Neutrophil (primary cell): Measurements from ENCODE around the gene KCNJ18.
"Not testable (repeated sequence)": the region's sequence is repeated elsewhere in the genome, so short reads cannot be mapped to it uniquely, and the experiment has no call there.

Experiments
- H3K27ac ChIP-seq: fragments of 200-600 bp; sonication (generic); 2 replicates; pipeline ENCODE4 v1.5.1; 2016; ENCODE audit warnings: mild to moderate bottlenecking, moderate library complexity
- H3K27me3 ChIP-seq: fragments of 200-600 bp; sonication (generic); 2 replicates; pipeline ENCODE4 v1.6.0; 2016; ENCODE audit warnings: mild to moderate bottlenecking
- H3K36me3 ChIP-seq: fragments of 200-600 bp; sonication (generic); 2 replicates; pipeline ENCODE4 v1.5.1; 2017
- H3K4me1 ChIP-seq, 2 experiments: fragments of 200-600 bp in 1 of 2; sonication (generic) in 1 of 2; 1 replicate in 1 of 2; 2 replicates in 1 of 2; pipeline versions ENCODE4 v1.5.1 to v1.6.1; 2013 to 2016; ENCODE audit warnings: low read depth in 1 of 2, low read length in 1 of 2, mild to moderate bottlenecking in 1 of 2, moderate library complexity in 1 of 2; ENCODE audit not compliant: control insufficient read depth in 1 of 2, insufficient read depth in 1 of 2
- H3K4me3 ChIP-seq, 2 experiments: fragments of 200-600 bp in 1 of 2; sonication (generic) in 1 of 2; 1 replicate in 1 of 2; 2 replicates in 1 of 2; pipeline ENCODE4 v1.5.1; 2013 to 2016; ENCODE audit warnings: low read depth in 1 of 2, low read length in 1 of 2, mild to moderate bottlenecking in 1 of 2, moderate library complexity in 1 of 2
- H3K9me3 ChIP-seq: fragments of 200-600 bp; sonication (generic); 2 replicates; pipeline ENCODE4 v1.5.1; 2016
- TF ChIP-seq, protein P1 (sequence below): fragments of 200-600 bp; sonication (generic); IDR thresholded peaks from 2 replicates; pipeline ENCODE4 v1.5.1; 2016; ENCODE audit warnings: antibody characterized with exemption

The KCNJ18 gene

GRCh38 chr17:21667413-21668117 is 24.8 kb upstream of the KCNJ18 start:
- not testable (repeated sequence) for H3K9me3 ChIP-seq, H3K27me3 ChIP-seq, H3K36me3 ChIP-seq, H3K4me3 ChIP-seq, H3K4me1 ChIP-seq, H3K27ac ChIP-seq

DNA sequence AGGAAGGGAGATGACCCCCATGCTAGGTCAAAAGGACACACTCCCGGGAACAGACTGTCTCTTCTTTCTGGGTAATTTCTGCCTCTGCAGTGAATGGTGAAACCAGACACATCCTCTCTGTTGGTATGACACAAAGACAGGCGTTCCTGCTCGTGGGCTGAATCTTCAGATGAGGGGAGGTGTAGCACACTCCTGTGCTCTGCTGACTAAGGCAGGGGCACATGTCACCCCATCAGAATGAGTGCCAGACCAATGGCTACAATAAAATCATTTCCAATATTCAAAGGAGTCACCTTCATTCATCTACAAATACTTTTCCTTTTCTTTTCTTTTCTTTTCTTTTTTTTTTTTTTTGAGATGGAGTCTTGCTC is 24.2 kb upstream of the KCNJ18 start:
- not testable (repeated sequence) for H3K36me3 ChIP-seq, H3K4me3 ChIP-seq, H3K4me1 ChIP-seq, H3K9me3 ChIP-seq, H3K27ac ChIP-seq, H3K27me3 ChIP-seq

DNA sequence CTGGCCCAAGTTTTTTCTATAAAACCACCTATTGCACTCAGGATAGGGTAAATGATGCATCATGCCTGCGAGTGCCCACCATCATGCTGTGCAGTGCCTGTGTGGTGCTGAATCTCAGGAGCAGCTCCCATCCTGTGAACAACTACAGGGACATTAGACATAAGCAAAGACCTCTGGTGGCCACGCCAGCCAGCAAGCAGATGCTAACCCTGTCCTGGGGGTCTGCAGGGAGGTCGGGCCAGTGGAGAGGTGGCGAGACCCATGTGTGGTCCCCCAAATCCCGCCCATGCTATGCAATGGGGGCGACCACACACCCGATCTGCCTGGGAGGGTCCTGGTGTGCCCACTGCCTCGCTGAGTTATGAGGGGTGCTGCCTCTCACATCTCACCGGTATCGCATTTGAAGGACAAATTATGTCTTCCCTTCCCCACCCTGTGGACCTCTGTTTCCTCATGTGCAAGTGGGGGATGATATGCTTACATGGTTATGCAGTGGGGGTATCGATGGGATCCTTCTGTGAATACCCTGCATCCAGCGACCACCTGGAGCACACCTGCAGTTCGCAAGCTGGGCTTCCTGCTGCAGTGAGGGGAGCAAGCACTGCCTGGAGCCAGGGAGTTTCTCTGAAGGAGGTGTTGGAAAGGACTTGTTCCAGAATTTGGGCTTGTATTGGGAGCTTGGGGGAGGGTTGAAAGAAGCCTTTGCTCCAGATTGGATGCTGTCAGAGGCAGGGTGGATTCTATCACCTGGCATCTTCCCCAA is 23.4 kb upstream of the KCNJ18 start:
- not testable (repeated sequence) for H3K4me3 ChIP-seq, H3K9me3 ChIP-seq, H3K27ac ChIP-seq, H3K4me1 ChIP-seq, H3K36me3 ChIP-seq, H3K27me3 ChIP-seq

DNA sequence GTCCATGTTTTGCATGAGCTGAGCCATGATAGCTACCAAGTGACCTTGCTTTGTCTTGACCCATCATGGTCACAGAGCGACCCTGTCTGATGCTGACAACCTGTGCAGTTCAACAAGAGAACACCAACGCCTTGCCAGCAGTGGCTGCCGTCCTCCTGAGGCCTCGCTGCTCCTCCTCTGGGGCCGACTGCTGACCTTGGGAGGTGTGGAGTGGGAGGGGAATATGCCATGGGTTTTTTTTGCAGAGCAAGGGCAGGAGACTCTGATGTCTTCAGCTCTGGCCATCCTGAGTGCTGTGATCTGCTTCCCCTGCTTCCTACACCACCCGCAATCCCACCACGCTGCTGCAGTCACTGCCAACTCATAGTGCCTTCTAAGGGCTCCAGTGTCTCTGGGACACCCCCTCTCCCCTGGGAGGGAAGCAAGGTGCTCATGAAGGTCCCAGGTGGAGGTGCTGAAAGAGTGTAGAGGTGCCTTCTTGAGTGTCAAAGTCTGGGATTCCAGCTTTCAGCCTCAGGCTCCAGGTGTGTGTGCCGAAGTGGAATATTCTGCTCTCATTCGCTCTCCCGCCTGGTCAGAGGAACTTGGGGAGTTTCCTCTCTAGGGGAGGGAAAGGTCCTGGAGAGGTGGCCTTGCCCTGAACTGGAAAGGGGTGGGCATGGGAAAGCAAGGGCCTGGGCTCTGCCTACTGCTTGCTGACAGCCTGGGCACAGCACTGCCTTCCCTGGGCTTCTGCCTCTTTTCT is 22.5 kb upstream of the KCNJ18 start:
- H3K27ac ChIP-seq, H3K27me3 ChIP-seq, H3K4me1 ChIP-seq, H3K4me3 ChIP-seq, H3K36me3 ChIP-seq, H3K9me3 ChIP-seq: not testable (repeated sequence)

- H3K36me3 ChIP-seq, H3K27ac ChIP-seq, H3K9me3 ChIP-seq, H3K27me3 ChIP-seq, H3K4me3 ChIP-seq, H3K4me1 ChIP-seq: not testable (repeated sequence)
Measured at GRCh38 chr17:21670361-21671155, 21.8 kb upstream of the KCNJ18 start.

DNA sequence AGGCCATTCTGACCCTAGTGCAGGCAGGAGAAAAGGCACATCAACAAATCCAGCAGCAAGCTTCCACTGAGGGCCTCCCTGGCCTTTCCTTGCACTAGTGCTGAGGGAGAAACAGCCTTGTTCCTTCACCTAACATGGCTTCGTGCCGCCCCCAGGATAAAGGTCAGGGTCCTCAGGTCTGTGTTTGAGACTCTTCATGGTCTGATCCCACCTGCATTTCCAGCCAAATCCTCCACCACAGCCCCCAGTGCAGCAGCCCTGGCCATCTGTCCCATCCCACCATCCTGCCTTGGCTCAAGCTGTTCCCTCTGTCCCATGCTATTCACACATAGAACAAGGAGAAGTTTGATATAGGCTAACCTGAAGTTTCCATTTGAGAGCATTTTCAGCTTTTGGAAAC is 20.9 kb upstream of the KCNJ18 start:
- H3K4me3 ChIP-seq, H3K4me1 ChIP-seq, H3K9me3 ChIP-seq, H3K27ac ChIP-seq, H3K27me3 ChIP-seq, H3K36me3 ChIP-seq: not testable (repeated sequence)

DNA sequence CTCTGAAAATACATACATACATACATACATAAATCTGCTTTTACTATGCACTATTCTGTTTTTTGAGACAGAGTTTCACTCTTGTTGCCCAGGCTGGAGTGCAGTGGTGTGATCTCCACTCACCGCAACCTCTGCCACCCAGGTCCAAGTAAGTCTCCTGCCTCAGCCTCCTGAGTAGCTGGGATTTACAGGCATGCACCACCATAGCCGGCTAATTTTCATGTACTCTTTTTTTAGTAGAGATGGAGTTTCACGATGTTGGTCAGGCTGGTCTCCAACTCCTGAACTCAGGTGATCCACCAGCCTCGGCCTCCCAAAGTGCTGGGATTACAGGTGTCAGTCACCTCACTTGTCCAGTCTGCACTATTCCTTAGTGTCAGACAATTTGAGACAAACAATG is 20.5 kb upstream of the KCNJ18 start:
- not testable (repeated sequence) for H3K4me3 ChIP-seq, H3K27me3 ChIP-seq, H3K27ac ChIP-seq, H3K4me1 ChIP-seq, H3K36me3 ChIP-seq, H3K9me3 ChIP-seq

GRCh38 chr17:21673451-21674241 is 18.7 kb upstream of the KCNJ18 start:
- not testable (repeated sequence) for H3K27me3 ChIP-seq, H3K9me3 ChIP-seq, H3K4me1 ChIP-seq, H3K27ac ChIP-seq, H3K36me3 ChIP-seq, H3K4me3 ChIP-seq

DNA sequence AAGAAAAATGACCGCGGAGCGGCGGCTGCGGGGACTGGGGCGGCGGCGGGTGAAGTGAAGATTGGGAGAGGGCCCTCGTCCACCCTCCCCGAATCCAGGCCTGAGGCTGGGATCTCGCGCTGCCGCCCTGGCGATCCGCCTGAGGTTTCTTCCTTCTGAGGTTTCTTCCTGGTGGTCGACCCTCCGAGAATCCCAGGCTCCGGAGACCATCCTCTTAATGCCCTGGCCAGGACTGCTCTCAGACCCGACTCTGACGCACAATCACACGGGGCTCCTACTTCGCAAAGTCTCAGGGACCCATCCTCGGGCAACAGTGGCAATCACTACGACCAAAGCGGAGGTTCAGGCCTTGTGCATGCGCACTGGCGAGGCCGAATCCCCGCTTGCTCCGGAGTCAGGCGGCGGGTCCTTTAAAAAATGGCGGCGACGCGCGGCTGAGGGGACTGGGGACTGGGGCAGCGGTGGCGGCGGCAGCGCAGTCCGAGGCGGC is 18.0 kb upstream of the KCNJ18 start:
- no peaks in the 10 kb centered on the region for H3K9me3 ChIP-seq
- H3K4me3 ChIP-seq = no peak overlapping the region
- no peaks in the 10 kb centered on the region for H3K4me1 ChIP-seq
- TF ChIP-seq, protein P1, sequence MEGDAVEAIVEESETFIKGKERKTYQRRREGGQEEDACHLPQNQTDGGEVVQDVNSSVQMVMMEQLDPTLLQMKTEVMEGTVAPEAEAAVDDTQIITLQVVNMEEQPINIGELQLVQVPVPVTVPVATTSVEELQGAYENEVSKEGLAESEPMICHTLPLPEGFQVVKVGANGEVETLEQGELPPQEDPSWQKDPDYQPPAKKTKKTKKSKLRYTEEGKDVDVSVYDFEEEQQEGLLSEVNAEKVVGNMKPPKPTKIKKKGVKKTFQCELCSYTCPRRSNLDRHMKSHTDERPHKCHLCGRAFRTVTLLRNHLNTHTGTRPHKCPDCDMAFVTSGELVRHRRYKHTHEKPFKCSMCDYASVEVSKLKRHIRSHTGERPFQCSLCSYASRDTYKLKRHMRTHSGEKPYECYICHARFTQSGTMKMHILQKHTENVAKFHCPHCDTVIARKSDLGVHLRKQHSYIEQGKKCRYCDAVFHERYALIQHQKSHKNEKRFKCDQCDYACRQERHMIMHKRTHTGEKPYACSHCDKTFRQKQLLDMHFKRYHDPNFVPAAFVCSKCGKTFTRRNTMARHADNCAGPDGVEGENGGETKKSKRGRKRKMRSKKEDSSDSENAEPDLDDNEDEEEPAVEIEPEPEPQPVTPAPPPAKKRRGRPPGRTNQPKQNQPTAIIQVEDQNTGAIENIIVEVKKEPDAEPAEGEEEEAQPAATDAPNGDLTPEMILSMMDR = no peak
- H3K27me3 ChIP-seq = no peaks in the 10 kb centered on the region
- H3K27ac ChIP-seq = no peak overlapping the region
- H3K36me3 ChIP-seq = no peaks in the 10 kb centered on the region

- not testable (repeated sequence) for H3K4me1 ChIP-seq, H3K27ac ChIP-seq, H3K9me3 ChIP-seq, H3K4me3 ChIP-seq, H3K36me3 ChIP-seq, H3K27me3 ChIP-seq
Measured at GRCh38 chr17:21674891-21675738, 17.2 kb upstream of the KCNJ18 start.

DNA sequence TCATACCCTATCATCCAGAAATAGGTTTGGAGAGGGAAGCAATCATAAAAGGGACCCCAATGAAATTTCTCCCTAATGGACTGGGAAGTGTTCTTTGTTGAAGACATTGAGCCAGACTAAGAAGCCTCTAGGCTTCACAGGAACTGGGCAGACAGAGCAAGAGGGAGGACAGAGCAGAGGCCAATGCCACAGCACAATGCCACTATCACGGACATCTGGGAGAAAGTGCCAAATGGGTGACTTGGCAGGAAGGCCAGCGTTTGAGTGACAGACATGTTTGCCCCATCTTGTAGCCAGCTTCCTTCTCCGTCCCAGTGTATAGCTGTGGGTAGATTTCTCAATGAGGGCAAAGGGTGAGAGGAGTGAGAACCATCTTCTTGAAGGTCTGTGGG is 16.6 kb upstream of the KCNJ18 start:
- not testable (repeated sequence) for H3K36me3 ChIP-seq, H3K4me1 ChIP-seq

More for the DNA sequence above, 16.6 kb upstream of the KCNJ18 start:
- H3K9me3 ChIP-seq, H3K27me3 ChIP-seq, H3K4me3 ChIP-seq, H3K27ac ChIP-seq: not testable (repeated sequence)
